Panc1 (cell line): ENCODE data around the gene FUOM. TPM values are rescaled to one million over a fixed set of nuclear protein-coding genes. Genes with fewer than 3 reads are reported as not detected.

Experiments
- ATAC-seq: fragments of 200-7000 bp; cut with Tn5 transposase; 2 replicates; pipeline ENCODE4 v1.9.1; 2020; ENCODE audit warnings: mild to moderate bottlenecking, moderate library complexity
- BruUV-seq: library from RNA; stranded (reverse); fragments of 400-500 nt; replicated peaks from 2 replicates; lab custom pipeline; 2021; lab: Mats Ljungman, UMichigan
- CTCF ChIA-PET: fragments of 300-600 bp; sonication (Branson Sonifier 250); formaldehyde crosslinking; loops from one replicate; lab custom pipeline; 2022; ENCODE audit warnings: antibody characterized with exemption; lab: Charles Lee
- POLR2A ChIA-PET: fragments of 300-600 bp; sonication (Branson Sonifier 250); formaldehyde crosslinking; loops from one replicate; lab custom pipeline; 2022; ENCODE audit warnings: antibody characterized with exemption; lab: Charles Lee
- DNase-seq: peaks from one replicate; pipeline ENCODE4 v3.0.0-alpha.2; 2010; ENCODE audit warnings: low read depth, low spot score
- H3K27ac ChIP-seq: 2 replicates; pipeline ENCODE4 v1.5.1; 2011; ENCODE audit warnings: mild to moderate bottlenecking, low read length, inconsistent platforms
- H3K27me3 ChIP-seq: fragments of 200-500 bp; sonication (Bioruptor generic); 2 replicates; pipeline ENCODE4 v1.6.0; 2014; ENCODE audit warnings: low read length, inconsistent platforms; ENCODE audit not compliant: control insufficient read depth, insufficient read depth
- H3K36me3 ChIP-seq: fragments of 200-500 bp; sonication (Bioruptor generic); 2 replicates; pipeline ENCODE4 v1.5.1; 2014; ENCODE audit warnings: inconsistent platforms, mild to moderate bottlenecking, low read length, moderate library complexity; ENCODE audit not compliant: control insufficient read depth, insufficient read depth
- H3K4me1 ChIP-seq: 2 replicates; pipeline ENCODE4 v1.5.1; 2011; ENCODE audit warnings: inconsistent platforms, mild to moderate bottlenecking, low read length, moderate library complexity; ENCODE audit not compliant: control insufficient read depth, insufficient read depth
- H3K4me3 ChIP-seq, 2 experiments: 2 replicates each; pipeline ENCODE4 v1.5.1; 2011 to 2012; ENCODE audit warnings: low read depth in 2 of 2, low read length in 2 of 2, mild to moderate bottlenecking in 2 of 2, inconsistent platforms in 1 of 2, moderate library complexity in 1 of 2
- H3K9me3 ChIP-seq: fragments of 200-500 bp; sonication (Bioruptor generic); 2 replicates; pipeline ENCODE4 v1.5.1; 2014; ENCODE audit warnings: low read depth, mild to moderate bottlenecking, inconsistent platforms, low read length, moderate library complexity; ENCODE audit not compliant: control insufficient read depth, insufficient read depth
- CTCF ChIP-seq: fragments of 450-650 bp; IDR thresholded peaks from 2 replicates; pipeline ENCODE4 v1.5.1; 2017; ENCODE audit warnings: mild to moderate bottlenecking
- POLR2AphosphoS5 ChIP-seq: IDR thresholded peaks from 2 replicates; pipeline ENCODE4 v1.6.1; 2012; ENCODE audit warnings: mild to moderate bottlenecking, low read depth, low read length, moderate library complexity
- REST ChIP-seq, 2 experiments: IDR thresholded peaks; 2 replicates each; pipeline ENCODE4 v1.6.1; 2011 to 2012; ENCODE audit warnings: low read depth in 2 of 2, control low read depth in 1 of 2, low read length in 1 of 2, mild to moderate bottlenecking in 1 of 2, moderate library complexity in 1 of 2; ENCODE audit not compliant: insufficient read depth in 1 of 2
- SIN3A ChIP-seq: IDR thresholded peaks from 2 replicates; pipeline ENCODE4 v1.6.1; 2012; ENCODE audit warnings: low read depth, mild to moderate bottlenecking, low read length, moderate library complexity, borderline replicate concordance; ENCODE audit not compliant: insufficient read depth
- TCF7L2 ChIP-seq: IDR thresholded peaks from 2 replicates; pipeline ENCODE4 v1.6.1; 2011; ENCODE audit warnings: mild to moderate bottlenecking, low read depth, low read length, inconsistent platforms
- in situ Hi-C: cut with HindIII; loops from 2 replicates; pipeline ENCODE4 v1.10.0; 2016; ENCODE audit warnings: low sequenced_read_pairs, low pct_unique_long_range_greater_than_20kb
- intact Hi-C: fragments of 100-400 bp; cut with micrococcal nuclease; formaldehyde crosslinking; loops from one replicate; pipeline ENCODE4 v1.10.0; 2022; ENCODE audit not compliant: unreplicated experiment
- total RNA-seq: library from RNA; stranded (reverse); gene quantifications from one replicate; pipeline ENCODE4 v1.2.1, GENCODE V29; 2021; ENCODE audit not compliant: unreplicated experiment

Gene FUOM
- total RNA-seq, 1 experiment from 2014 or later = 39.6 TPM

- ATAC-seq = no peak
- TF ChIP-seq TCF7L2 = no peak
- no peak for TF ChIP-seq POLR2AphosphoS5
- no peak for TF ChIP-seq REST (IDR thresholded peaks at IDR 0.05; ENCODE audit: insufficient read depth in 1 of 2, low read depth in 2 of 2, low read length in 1 of 2)
- no peak for TF ChIP-seq CTCF
- TF ChIP-seq SIN3A = no peak
- no peak for DNase-seq
- ChIA-PET POLR2A (no interaction called here), CTCF (no interaction called here)
- in situ Hi-C loops = no loop called here
- no TSS peak for BruUV-seq
- H3K9me3 ChIP-seq = peaks cover 3% of the 10 kb centered on the region; the same call in 1 of the 2 replicates
- H3K4me3 ChIP-seq = no peak overlapping the region
- intact Hi-C loops = no loop called here
- no peak overlapping the region for H3K27ac ChIP-seq
- H3K4me1 ChIP-seq = no peaks in the 10 kb centered on the region
- H3K27me3 ChIP-seq = no peaks in the 10 kb centered on the region
- no peaks in the 10 kb centered on the region for H3K36me3 ChIP-seq
These were observed 47.5 kb upstream of the FUOM start for GRCh38 chr10:133405272-133405671.

GRCh38 chr10:133403784-133404183 is 46.0 kb upstream of the FUOM start:
- POLR2A ChIA-PET = no interaction called here
- intact Hi-C loops = no loop called here
- H3K4me3 ChIP-seq = no peak overlapping the region
- no TSS peak for BruUV-seq
- no peaks in the 10 kb centered on the region for H3K4me1 ChIP-seq
- H3K27me3 ChIP-seq = no peaks in the 10 kb centered on the region
- no peak overlapping the region for H3K27ac ChIP-seq
- H3K9me3 ChIP-seq = no peaks in the 10 kb centered on the region
- ATAC-seq = no peak
- DNase-seq = no peak
- TF ChIP-seq TCF7L2 (no peak), SIN3A (no peak), REST (IDR thresholded peaks at IDR 0.05; ENCODE audit: insufficient read depth in 1 of 2, low read depth in 2 of 2, low read length in 1 of 2) (no peak), CTCF (no peak), POLR2AphosphoS5 (no peak)
- CTCF ChIA-PET = no interaction called here
- H3K36me3 ChIP-seq = no peaks in the 10 kb centered on the region
- in situ Hi-C loops = no loop called here
